Mesodermal cell (in vitro differentiated cells): Measurements from ENCODE around the gene MYBBP1A.

Experiments used
- H3K27ac ChIP-seq: 2 replicates; pipeline ENCODE4 v1.7.0; 2013; ENCODE audit warnings: mild to moderate bottlenecking, low read depth, low read length, moderate library complexity; ENCODE audit not compliant: severe bottlenecking
- H3K36me3 ChIP-seq: 2 replicates; pipeline ENCODE4 v1.7.1; 2013; ENCODE audit warnings: mild to moderate bottlenecking, low read length, moderate library complexity; ENCODE audit not compliant: control insufficient read depth, insufficient read depth
- H3K4me1 ChIP-seq: one replicate; pipeline ENCODE4 v1.7.1; 2013; ENCODE audit warnings: mild to moderate bottlenecking, low read length; ENCODE audit not compliant: insufficient read depth, control insufficient read depth, poor library complexity, severe bottlenecking
- H3K4me3 ChIP-seq: 2 replicates; pipeline ENCODE4 v1.7.0; 2013; ENCODE audit warnings: low read length, control low read depth, mild to moderate bottlenecking; ENCODE audit not compliant: insufficient read depth, poor library complexity, severe bottlenecking; ENCODE audit errors: extremely low read depth
- H3K9me3 ChIP-seq: 2 replicates; pipeline ENCODE4 v1.7.1; 2013; ENCODE audit warnings: mild to moderate bottlenecking, low read length, moderate library complexity; ENCODE audit not compliant: control insufficient read depth
- WGBS, 2 experiments: methylation state at CpG; one replicate each; pipeline ENCODE4 v1.1.5; 2013; ENCODE audit warnings: missing lambda C conversion rate in 2 of 2; ENCODE audit not compliant: insufficient coverage in 2 of 2; 5-methylcytosine and 5-hydroxymethylcytosine counted together

The MYBBP1A gene

DNA sequence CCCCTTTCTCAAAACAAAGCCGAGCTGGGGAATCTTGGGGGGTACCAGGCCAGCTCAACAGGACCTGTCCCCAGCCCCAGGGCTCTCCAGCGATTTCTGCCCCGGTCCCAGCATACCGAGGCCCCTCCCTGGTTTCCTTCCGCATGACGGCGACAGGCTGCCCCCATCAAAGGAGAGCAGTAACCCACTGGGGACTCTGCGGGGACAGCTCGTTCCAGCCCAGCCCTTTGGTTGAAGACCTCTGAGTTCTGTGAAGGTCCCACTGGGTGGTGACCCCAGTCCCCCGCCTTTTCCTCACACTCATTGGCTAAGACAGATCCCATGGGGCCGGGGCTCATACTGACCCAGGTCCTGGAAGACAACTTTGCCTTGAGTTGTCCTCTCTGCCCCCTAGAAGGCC lies 33.2 kb upstream of the MYBBP1A start:
- 87 to 88% methylated on average over 9 to 10 of the region's 11 CpGs for WGBS, 2 experiments
- H3K4me1 ChIP-seq, result peaks cover 21% of the 10 kb centered on the region
- H3K9me3 ChIP-seq, result no peaks in the 10 kb centered on the region
- no peak overlapping the region for H3K4me3 ChIP-seq
- H3K27ac ChIP-seq, result peak overlapping the region; percentile 75
- H3K36me3 ChIP-seq, result no peaks in the 10 kb centered on the region

DNA sequence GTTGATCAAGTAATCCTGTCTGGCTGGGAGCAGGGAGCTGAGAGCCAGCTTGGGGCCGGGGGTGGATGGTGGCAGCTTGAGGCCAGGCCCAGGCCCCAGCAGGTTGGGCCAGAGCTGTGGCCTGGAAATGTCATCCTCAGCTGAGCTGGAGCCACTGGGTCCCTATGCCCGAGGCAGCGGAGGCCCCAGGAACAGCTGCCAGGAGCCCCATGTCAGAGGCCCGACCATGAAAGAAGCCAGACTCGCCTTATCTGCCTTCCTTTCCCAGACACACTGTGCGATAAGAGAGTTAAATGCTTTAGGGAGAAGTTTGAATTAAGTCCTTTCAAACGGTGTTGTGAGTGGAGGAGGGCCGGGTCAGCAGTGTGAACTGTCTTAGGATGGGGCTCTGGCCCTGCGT lies 32.6 kb upstream of the MYBBP1A start:
- Histone ChIP-seq H3K27ac (peak overlapping the region; percentile 75), H3K9me3 (no peaks in the 10 kb centered on the region), H3K4me3 (no peak overlapping the region), H3K36me3 (no peaks in the 10 kb centered on the region), H3K4me1 (peaks cover 25% of the 10 kb centered on the region)
- WGBS, 2 experiments, result 68 to 78% methylated on average over 3 to 5 of the region's 9 CpGs

DNA sequence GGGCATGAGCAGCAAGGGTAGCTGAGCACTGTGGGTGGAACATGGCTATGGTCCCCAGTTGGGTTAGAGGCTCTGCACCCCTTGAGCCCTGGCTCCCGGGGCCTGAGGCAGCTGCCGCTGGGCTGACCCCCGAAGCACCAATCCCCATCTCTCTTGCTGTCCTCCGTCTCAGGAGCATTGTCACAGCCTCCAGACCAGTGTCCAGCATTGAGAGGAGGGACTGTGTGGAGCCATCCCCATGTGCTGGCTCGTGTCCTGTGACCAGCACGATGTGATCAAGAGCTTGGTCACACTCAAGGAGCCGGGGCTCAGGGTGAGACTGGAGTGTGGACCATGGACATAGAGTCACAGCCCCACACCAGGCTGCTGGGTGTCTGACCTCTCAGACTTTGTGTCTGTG lies 32.0 kb upstream of the MYBBP1A start:
- 97 to 98% methylated on average over 5 of the region's 7 CpGs for WGBS, 2 experiments
- Histone ChIP-seq H3K9me3 (no peaks in the 10 kb centered on the region), H3K4me3 (no peak overlapping the region), H3K27ac (peak overlapping the region; percentile 75), H3K36me3 (no peaks in the 10 kb centered on the region), H3K4me1 (peaks cover 25% of the 10 kb centered on the region)

DNA sequence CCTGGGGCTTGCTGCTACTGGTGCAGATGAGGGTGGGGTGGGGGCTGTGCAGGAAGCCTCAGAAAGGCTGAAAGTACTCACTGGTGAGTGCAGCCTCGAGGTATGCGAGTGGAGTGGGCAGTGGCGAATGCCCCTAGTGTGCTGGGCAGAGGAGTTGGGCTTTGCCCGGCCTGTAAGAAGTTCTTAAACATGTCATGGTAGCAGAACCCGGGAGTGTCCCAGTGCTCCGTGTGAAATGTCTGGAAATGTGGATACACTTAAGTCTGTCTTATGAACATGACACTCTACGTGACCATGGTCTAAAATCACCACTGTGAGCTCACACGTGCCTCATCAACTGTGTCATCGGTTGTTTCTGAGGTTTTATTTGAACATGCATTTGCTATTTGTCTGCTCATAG lies 30.9 kb upstream of the MYBBP1A start:
- H3K27ac ChIP-seq, result no peak overlapping the region
- WGBS, 2 experiments, result 86 to 93% methylated on average over 8 to 9 of the region's 9 CpGs
- H3K36me3 ChIP-seq, result no peaks in the 10 kb centered on the region
- H3K9me3 ChIP-seq, result no peaks in the 10 kb centered on the region
- H3K4me1 ChIP-seq, result peaks cover 21% of the 10 kb centered on the region
- H3K4me3 ChIP-seq, result no peak overlapping the region

DNA sequence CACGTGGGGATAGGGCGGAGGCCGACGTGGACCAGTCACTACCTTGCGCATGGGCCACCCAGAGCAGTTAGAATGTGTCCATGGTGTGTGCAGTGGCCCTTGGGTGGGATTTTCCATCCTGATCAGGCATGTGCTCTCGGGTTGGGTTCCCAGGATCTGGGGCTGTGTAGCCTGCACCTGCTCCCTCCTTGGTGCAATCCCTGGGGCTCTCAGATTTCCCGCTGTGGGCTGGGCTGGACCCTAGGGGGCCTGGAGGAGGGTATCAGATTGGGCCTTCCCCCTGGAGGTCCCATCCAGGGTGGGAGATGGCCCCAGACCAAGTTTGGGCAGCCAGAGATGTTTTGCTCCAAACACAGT lies 30.4 kb upstream of the MYBBP1A start:
- Histone ChIP-seq H3K36me3 (no peaks in the 10 kb centered on the region), H3K4me1 (peaks cover 21% of the 10 kb centered on the region), H3K9me3 (no peaks in the 10 kb centered on the region), H3K4me3 (no peak overlapping the region), H3K27ac (no peak overlapping the region)
- 78% methylated on average over 5 to 7 of the region's 7 CpGs for WGBS, 2 experiments

DNA sequence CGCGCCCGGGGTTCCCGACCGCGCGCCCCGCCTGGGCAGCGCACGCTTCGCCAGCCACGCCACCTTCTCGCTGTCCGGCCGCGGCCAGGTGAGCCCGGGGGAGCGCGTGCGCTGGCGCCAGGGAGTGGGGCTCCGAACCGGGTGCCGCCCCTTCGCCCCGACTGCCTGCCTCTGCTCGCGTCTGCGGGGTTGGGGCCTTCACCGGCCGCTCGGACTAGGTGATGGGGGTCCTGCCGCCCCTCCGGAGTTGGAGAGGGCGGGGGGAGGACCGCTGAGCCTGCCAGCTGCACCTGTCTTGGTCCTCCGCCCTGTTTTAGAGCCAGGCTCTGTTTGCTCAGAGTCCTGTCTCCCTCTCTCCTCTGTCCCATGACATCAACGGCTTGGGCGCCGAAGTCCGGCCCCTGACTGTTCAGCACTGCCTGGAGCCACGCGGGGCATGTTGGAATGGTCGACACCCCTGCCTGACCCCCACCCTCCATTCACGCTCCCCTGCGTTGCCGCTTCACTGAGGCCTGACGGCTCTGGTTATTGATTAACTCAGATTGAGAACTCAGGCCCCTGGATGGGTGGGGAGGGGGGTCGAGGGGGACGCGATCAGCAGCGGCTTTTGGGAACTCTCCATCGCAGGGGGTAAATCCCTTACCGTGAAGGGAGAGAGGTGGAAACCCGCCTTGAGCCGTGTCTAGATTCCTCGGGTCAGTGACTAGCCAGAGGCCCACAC lies 29.9 kb upstream of the MYBBP1A start:
- Histone ChIP-seq H3K4me1 (peaks cover 21% of the 10 kb centered on the region), H3K4me3 (peak overlapping the region; percentile 41), H3K9me3 (no peaks in the 10 kb centered on the region), H3K27ac (no peak overlapping the region), H3K36me3 (no peaks in the 10 kb centered on the region)
- WGBS, 2 experiments, result 18 to 23% methylated on average over 39 to 51 of the region's 57 CpGs

DNA sequence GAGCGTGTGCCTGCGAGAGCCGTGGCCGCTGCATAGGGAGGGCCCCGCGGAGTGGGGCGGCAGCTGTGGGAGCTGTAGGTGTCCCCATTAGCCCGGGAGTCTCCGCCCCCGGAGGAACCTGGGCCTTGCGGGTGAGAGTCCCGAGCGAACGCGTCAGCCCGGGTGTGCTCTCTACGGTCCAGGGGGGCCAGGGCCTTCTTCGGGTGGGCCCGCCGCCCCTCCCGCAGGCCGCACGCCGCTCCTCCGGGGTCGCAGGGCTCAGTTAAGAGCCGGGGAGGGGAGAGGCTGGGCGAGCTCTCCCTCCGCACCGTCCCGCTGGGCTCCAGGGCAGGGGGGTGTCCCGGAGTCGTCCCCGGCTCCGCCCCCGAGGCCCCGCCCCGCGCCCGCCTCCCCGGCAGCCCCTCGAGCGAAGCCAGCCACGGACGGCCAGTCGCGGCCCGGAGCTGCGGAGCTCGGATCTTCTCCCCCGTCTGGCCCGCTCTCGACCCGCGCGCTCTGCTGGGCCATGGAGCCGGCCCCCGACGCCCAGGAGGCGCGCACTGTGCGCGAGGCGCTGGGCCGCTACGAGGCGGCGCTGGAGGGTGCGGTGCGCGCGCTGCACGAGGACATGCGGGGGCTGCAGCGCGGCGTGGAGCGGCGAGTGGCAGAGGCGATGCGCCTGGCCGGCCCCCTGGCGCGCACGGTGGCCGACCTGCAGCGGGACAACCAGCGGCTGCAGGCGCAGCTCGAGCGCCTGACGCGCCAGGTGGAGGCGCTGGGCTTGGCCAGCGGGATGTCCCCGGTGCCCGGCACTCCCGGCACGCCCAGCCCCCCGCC lies 29.1 kb upstream of the MYBBP1A start, which contains the start of gene SMTNL2:
Gene SMTNL2 (plus strand): TSS at position 429 of the 816 bp plus-strand sequence. CDS start 77 bp downstream, at position 506.
- Histone ChIP-seq H3K27ac (no peak within 1 kb of the TSS), H3K36me3 (no peaks in the 10 kb centered on the region), H3K4me1 (peaks cover 21% of the 10 kb centered on the region), H3K4me3 (peak within 1 kb of the TSS; percentile 41), H3K9me3 (no peaks in the 10 kb centered on the region)
- WGBS, 2 experiments, result 1% methylated on average over 86 to 91 of the region's 100 CpGs

DNA sequence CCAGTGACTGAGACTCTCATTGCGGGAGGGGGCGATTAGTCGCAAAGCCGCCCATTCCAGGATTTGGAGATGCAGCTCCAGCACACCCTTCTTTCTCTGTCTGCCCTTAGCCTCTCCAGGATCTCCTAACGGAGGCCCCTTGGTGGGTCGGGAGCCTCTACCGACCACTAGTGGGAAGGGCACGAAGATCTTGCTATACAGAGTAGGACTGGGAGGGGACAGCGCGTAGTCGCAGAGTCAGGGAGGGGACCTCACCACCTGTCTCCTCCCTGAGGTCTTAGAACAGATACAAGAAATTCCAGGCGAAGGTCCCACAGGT lies 28.6 kb upstream of the MYBBP1A start:
- Histone ChIP-seq H3K27ac (no peak overlapping the region), H3K4me3 (peak overlapping the region; percentile 41), H3K9me3 (no peaks in the 10 kb centered on the region), H3K36me3 (no peaks in the 10 kb centered on the region), H3K4me1 (peaks cover 21% of the 10 kb centered on the region)
- 26 to 28% methylated on average over 9 to 12 of the region's 12 CpGs for WGBS, 2 experiments

DNA sequence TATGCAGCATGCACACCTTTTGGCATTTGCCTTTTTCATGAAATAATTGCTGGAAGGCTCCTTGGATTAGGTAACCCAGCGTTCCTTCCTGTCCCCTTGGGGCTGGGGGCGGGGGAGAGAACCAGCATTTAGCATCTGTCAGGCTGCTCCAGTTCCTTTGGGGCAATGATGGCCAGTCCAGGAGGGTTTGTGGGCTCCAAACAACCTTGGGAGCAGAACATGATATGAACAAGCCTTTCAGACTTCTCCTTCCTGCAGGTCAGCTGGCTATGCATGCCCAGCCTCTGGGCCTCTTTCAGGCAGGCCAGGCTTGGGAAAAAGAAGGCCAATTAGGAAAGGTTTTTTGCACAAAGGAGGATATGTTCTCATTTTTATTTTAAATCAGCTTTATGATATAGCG lies 28.0 kb upstream of the MYBBP1A start:
- WGBS, 2 experiments, result 88 to 100% methylated on average over 1 to 2 of the region's 3 CpGs
- H3K4me1 ChIP-seq, result peaks cover 18% of the 10 kb centered on the region
- H3K36me3 ChIP-seq, result no peaks in the 10 kb centered on the region
- H3K9me3 ChIP-seq, result no peaks in the 10 kb centered on the region
- H3K4me3 ChIP-seq, result no peak overlapping the region
- no peak overlapping the region for H3K27ac ChIP-seq

DNA sequence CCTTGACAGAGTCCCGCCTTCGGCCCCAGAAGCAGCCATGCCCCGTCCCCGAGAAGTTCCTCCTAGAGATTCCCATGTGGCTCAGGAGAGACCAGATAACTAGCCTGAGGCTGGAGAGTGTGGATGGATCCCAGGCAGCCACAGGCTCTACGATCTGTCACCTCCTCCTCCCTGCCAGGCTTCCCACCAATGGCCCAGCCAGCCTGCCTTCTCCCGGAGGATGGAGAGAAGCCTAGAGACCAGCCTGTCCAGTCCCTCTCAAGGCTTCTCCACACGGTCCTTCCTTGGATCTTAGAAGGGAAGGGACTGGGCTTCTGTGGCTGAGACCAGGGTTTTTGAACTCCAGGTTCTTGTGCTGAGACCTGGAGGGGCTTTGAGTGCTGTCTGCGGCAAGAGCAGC lies 27.5 kb upstream of the MYBBP1A start:
- H3K4me1 ChIP-seq, result peaks cover 16% of the 10 kb centered on the region
- no peaks in the 10 kb centered on the region for H3K36me3 ChIP-seq
- no peak overlapping the region for H3K4me3 ChIP-seq
- H3K9me3 ChIP-seq, result no peaks in the 10 kb centered on the region
- no peak overlapping the region for H3K27ac ChIP-seq
- 87 to 93% methylated on average over 5 to 6 of the region's 8 CpGs for WGBS, 2 experiments

DNA sequence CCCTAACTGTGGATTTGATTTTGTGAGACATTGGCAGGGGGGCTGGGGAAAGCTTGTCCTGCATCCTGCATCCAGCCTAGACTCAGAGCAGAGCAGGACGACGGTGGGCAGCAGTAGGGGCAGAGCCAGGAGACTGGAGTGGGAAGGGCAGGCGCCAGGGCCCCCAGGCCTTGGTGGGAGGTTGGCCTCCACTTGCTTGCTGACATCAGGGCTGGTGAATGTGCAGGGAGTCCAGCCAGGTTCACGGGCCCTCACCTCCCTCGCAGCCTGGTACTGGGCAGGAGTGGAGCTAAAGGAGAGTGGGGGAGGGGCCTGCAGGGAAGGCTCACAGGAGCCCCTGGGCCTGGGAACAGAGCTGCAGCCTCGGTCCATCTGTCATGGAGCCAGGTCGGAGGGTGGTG lies 26.9 kb upstream of the MYBBP1A start:
- H3K4me1 ChIP-seq, result peaks cover 17% of the 10 kb centered on the region
- no peaks in the 10 kb centered on the region for H3K9me3 ChIP-seq
- WGBS, 2 experiments, result 65 to 79% methylated on average over 5 to 7 of the region's 7 CpGs
- no peak overlapping the region for H3K4me3 ChIP-seq
- no peak overlapping the region for H3K27ac ChIP-seq
- no peaks in the 10 kb centered on the region for H3K36me3 ChIP-seq
